ENCODE results near the gene NUP188.
"Not testable (repeated sequence)": the region's sequence is repeated elsewhere in the genome, so short reads cannot be mapped to it uniquely, and the experiment has no call there.

The NUP188 gene

GRCh38 chr9:129028192-129028966 lies 80.9 kb downstream of the NUP188 start, which contains the start of gene SH3GLB2:
Gene SH3GLB2 (minus strand): TSS chr9:129028331. CDS start chr9:129028154, 177 bp downstream.
- peak; percentile 84 for DNase-seq

- no peak for DNase-seq
These were observed 82.7 kb downstream of the NUP188 start for GRCh38 chr9:129030191-129030590.

- no peak for DNase-seq
These were observed 84.0 kb downstream of the NUP188 start for GRCh38 chr9:129031514-129031913.

GRCh38 chr9:129032541-129033159 lies 85.2 kb downstream of the NUP188 start:
- no peak for DNase-seq

DNA sequence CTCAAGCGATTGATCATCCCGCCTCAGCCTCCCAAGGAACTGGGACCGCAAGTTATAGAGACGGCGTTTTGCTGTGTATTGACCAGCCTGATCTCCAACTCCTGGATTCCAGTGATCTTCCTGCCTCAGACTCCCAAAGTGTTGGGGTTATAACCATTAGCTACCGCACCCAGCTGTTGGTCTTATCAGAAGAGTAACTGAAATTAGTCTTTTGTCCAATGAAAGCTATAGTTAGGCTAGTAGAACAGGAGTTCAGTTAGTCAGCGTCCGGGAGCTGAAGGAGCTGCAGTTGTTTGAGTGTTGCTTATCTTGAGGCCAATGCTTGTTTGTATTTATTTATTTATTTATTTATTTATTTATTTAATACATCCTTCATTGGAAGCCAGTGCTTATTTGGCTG lies 85.7 kb downstream of the NUP188 start:
- DNase-seq: no peak

DNA sequence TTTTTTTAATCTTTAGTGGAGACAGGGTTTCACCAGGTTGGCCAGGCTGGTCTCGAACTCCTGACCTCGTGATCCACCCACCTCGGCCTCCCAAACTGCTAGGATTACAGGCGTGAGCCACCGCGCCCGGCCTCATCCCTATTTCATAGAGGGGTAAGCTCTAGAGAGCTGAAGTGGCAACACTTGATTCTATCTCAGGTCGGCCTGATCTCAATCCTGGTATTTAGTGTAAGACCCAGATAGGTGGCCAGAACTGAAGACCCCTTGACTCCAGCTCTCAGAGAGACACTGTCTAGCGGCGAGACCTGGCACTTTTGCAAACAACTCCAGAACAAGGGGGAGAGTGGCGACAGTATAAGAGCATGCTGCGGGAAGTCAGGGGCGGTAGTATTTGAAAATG lies 88.3 kb downstream of the NUP188 start:
- DNase-seq: not testable (repeated sequence)

- DNase-seq: peak; percentile 99
These were observed 88.9 kb downstream of the NUP188 start, which contains the start of gene MIGA2 for GRCh38 chr9:129036241-129036922. Gene MIGA2 (plus strand): TSS chr9:129036626. CDS start chr9:129040595, 3,969 bp downstream.

DNA sequence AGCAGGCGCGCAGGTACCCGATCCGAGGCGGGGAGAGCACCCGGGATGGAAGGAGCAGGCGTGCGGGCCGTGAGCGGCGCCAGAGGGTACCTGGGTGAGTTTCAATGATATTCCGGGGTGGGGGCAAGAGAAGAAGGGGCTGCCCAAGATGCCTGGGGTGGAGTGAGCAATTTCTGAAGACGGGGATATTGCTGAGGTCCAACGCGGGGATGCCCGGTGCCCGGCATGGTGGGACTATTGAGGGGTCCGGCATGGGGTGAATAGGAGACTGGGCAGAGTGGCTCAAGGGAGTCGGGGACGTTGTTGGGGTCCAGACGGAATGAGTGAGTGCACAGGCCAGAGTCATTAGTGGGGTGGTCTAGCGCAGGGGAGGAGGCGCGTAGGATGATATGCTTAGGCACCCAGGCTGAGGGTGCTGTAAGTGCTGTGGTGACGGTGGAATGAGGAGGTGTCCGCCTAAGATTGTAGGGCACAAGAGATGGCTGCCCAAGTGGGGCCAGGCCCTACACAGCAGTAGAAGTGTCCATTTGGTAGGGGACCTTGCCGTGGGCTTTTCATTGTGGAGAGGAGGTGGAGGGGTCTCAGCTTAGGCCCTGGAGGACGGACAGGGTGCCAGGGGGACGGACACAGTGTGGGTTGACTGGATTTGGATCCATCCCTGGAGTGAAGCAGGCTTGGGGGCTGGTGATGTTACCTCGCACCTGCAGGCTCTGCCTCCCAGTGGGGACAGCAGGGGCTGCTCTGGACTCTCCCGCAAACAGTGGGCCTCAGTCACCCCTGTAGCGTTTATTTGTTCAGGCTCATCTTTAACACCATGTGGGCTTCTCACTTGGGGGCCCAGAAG lies 89.6 kb downstream of the NUP188 start:
- no peak for DNase-seq

GRCh38 chr9:129037767-129038098 lies 90.2 kb downstream of the NUP188 start:
- DNase-seq: no peak

DNA sequence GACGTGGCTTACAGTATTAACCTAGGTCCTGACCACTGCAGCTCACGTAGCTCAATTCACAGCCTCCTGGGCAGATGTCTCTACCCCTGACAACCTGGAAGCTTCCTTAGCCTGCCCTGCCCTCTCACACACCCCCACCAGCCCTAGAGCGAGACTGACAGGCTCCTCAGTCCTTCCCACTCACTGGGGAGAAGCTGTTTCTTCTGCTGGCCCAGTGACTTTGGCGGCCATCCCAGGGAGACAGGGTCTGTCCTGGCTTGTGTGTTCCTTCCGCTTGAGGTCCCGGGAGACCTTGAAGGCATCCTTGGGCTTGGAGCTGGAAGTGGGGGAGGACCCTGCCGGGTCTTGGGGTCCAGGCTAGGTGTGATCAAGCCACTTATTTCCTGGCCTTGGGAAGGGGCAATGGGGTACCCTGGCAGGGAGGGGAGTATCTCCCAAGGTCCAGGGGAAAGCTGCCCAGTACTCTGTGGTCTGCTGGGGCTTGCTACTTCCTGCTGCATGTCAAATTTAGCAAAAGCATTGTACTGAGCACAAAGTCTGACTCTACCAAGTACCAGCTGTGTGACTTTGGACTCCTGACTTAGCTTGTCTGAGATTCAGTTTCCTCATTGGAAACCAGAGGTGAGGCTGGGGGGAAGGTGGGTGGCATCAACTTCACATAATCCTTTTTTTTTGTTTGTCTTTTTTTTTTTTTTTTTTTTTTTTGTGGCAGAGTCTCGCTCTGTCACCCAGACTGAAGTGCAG lies 90.8 kb downstream of the NUP188 start:
- DNase-seq: no peak

- DNase-seq: no peak
These were observed 92.7 kb downstream of the NUP188 start for GRCh38 chr9:129040113-129040643.

DNA sequence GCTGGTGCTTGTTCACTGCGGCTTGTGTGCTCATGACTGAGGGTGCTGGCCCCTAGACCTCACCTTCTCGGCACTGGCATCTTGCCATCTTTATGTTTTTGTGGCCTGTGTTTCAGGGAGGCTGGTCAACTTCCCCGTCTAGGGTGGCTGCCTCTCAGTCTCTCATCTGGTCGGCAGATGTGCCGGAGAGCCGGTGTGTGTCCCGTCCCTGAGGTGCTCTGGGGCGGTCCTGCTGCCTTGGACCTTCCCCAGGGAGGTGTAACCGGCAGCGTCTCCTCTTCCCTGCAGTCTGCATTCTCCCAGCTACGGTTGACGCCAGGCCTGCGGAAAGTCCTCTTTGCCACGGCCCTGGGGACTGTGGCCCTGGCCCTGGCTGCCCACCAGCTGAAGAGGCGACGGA lies 94.5 kb downstream of the NUP188 start:
- no peak for DNase-seq

DNA sequence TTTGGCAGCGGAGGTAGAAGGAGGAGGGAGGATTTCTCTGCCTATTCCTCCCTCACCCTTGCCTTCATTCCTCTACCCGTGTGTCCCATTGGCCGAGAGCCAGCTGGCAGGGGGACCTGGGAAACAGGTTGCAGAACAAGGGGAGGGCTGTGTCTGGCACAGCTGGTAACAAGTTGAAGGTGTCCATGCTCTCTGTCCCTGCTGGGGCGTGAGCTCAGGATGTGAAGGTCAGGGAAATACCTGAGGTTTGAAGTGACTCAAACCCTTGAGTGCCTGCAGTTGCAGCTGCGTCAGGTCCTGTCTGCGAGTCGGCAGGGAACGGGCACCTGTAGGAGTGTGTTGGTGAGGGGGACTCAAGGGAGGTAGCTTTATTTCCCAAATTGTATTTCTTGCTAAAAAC lies 105.1 kb downstream of the NUP188 start:
- DNase-seq: no peak

GRCh38 chr9:129053020-129053419 lies 105.5 kb downstream of the NUP188 start:
- DNase-seq: no peak

- no peak for DNase-seq
These were observed 106.8 kb downstream of the NUP188 start for GRCh38 chr9:129054163-129054851.

Measured in NCI-H748 treated with DMSO at 0.1 percent for 48 hours (cell line).